ENCODE measurements around the gene EIF3B.
"Not testable (repeated sequence)": the region's sequence is repeated elsewhere in the genome, so short reads cannot be mapped to it uniquely, and the experiment has no call there.

Gene EIF3B

DNA sequence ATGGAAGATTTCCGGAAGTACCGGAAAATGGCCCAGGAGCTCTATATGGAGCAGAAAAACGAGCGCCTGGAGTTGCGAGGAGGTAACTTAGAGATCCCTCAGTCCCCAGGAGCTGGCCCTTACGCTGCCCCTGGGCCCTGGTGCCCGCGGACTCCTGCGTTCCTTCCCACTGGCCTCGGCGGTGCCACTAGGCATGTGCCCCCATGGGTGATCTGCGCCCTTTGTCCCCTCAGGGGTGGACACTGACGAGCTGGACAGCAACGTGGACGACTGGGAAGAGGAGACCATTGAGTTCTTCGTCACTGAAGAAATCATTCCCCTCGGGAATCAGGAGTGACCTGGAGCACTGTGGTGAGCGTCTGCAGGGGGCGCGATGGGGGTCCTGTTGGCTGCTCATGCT is 24.5 kb downstream of the EIF3B start:
- DNase-seq, result no peak

DNA sequence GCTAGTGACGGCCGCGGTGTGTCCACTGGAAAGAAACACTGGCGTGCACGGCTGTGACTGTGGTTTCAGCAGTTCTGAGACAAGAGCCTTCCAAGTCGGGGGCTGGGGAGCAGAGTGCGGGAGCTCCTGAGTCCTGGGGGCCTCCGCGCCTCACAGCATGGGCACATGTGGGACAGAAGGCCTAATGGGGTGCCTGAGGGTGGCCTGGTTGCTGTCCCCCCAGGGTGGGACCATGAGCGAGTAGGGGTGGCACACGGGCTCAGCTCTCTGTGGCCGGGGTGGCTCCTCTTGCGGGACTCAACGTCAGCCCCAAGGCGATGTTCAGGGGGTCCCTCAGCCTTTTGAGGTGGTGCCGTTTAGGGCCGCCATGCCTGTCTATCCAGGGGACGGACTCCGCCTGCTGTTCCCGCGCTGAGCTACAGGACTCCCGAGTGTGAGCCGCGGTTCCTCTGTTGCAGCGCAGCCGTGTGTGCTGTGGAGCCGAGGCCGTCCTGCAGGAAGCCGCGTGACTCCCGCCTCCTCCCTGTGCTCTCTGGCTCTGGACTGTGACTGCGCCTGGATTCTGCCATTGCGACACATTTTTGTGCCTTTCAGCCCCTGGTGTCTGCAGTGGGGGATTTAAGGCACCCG is 25.3 kb downstream of the EIF3B start:
- DNase-seq, result no peak

DNA sequence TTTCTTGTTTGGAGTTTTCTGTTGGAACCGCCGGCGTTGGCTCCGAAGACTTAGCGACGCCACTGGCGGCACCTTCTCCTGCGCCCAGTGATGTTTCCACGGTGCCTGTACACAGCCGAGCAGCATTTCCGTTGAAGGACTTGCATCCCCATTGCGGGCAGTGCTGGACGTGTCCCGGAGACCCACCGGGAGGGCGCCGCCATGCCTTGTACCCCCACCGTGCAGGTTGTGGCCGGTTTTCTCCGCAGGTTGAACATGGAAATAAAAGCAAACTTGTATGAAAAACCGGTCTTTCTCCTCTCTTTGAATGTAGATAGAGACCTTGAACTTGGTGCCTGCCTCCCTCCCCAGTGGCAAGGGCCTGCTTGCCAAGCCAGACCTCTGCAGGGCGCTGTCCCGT is 25.8 kb downstream of the EIF3B start:
- no peak for DNase-seq

DNA sequence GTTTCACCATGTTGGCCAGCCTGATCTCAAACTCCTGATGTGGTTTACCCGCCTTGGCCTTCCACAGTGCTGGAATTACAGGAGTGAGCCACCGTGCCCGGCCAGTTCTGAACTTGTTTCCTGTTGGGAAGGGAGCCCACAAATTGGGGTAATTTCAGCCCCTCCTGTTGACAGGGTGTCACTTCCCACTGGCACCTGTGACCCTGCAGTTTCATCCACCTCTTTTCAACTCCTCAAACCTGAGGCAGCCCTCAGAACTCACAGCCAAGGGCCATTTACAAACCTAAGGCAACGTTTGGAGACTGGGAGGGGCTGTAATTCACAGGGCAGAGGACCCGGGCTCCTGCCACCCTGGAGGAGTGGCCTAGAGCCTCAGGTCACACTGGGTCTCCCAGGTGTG is 26.6 kb downstream of the EIF3B start:
- DNase-seq, result no peak

DNA sequence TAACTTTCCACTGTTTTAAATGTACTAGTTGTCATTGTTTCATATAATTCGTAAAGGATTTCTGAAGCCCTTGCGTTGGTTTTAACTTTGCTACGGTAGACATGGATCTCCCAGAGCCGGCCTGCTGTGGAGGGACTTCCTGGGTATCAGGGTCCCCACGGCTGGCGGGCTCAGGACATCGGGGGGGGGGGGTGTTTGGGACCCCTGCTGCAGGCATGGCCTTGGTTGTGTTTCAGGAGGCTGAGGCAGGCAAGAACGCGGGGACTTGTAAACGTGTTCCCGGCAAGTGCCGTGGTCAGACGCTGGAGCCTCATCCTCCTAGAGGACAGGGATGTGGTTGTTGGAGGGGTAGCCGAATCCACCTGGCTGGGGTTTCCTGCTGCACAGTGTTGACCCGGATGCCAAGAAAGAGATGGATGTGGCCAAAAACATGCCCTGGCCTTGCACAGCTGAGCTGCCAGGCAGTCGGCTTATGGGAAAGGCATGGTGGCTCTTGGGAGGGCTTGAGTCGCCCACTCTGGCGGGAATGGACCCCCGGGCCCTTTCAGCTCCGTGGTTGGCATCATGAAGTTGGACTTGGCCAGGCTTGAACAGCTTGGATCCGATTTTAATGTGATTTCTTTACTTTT is 27.4 kb downstream of the EIF3B start:
- no peak for DNase-seq

DNA sequence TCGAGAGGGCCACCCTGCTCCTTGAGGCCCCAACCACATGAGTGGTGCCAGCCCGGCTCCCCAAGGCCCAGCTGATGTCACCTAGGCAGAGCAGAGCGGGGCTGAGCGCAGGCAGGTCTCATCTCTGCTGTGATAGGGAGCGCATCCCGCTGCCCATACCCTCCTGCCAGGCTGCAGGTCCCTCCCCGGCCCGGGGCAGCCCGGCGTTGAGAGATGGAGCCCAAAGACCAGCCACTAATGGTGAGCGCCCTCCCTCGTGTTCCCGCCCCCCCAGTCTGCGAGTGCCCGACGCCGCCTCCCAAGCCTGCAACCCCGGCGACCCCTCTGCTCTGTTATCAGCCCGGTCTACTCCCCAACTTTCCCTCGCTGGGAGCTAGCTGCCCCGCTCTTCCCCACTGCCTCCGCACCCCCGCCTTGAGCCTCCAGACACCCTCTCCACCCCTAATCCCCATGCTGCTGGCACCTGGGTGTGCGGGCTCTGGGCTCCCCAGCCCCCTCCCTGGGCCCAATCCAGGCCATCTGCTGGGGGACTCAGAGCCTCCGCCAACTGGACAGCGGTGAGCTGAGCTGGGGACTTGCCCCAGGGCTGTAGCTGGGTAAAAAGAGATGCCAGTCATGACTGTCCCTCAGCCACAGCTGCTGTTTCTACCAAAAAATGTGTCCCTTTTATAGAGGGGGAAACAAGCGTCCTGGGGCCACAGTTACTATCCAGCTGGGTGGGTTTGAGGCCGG is 29.1 kb downstream of the EIF3B start:
- DNase-seq, result no peak

DNA sequence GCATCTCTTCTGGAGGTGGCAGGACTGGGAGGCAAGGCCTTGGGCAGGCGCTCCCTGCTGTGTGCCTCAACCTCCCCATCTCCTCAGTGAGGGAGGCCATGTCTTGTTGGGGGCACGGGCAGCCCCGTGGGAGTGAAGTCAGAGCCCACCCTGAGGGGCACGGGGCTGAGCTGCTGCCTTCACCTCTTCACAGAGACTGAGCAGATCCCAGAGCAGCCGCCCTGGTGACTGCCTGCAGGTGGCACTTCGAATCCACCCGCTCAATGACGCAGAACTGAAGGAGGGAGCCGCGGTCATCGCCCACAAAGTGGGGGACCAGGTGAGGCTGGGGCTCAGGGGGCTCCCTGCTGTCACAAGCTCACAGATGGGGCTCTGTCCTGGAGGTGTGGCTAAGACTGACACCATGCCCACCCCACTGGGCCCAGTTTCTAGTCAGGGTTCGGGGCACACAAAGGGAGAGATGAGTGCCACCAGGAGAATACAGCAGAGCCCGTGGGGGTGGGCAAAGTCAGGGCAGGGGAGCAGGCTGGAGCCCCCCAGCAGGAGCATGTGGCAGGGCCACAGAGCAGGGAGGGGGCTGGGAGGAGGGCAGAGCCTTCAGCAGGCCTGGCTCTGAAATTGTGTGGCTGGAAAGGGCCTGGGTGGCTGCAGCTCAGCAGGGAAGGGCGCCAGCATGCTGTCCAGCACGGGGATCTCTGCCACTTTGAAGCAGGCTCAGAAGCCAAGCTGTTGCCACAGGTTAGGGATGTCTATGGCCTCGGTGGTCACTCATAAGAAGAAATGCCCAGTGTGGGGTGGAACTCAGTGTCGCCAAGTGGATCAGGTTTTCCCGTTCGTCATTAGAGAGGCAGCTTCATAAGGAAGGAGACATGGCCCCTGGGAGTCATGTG is 30.0 kb downstream of the EIF3B start:
- peak; percentile 21 for DNase-seq

DNA sequence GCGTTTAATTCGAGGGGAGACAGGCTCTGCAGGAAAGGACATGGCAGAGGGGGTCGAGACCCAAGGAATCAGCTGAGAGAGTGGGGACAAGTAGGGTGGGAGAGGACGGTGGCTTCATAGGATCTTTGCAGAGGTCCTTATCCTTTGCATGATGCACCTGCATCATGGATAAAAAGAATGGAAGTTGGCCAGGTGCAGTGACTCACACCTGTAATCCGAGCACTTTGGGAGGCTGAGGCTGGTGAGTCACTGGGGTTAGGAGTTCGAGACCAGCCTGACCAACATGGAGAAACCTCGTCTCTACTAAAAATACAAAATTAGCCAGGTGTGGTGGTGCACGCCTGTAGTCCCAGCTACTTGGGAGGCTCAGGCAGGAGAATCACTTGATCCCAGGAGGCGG is 31.5 kb downstream of the EIF3B start:
- not testable (repeated sequence) for DNase-seq

DNA sequence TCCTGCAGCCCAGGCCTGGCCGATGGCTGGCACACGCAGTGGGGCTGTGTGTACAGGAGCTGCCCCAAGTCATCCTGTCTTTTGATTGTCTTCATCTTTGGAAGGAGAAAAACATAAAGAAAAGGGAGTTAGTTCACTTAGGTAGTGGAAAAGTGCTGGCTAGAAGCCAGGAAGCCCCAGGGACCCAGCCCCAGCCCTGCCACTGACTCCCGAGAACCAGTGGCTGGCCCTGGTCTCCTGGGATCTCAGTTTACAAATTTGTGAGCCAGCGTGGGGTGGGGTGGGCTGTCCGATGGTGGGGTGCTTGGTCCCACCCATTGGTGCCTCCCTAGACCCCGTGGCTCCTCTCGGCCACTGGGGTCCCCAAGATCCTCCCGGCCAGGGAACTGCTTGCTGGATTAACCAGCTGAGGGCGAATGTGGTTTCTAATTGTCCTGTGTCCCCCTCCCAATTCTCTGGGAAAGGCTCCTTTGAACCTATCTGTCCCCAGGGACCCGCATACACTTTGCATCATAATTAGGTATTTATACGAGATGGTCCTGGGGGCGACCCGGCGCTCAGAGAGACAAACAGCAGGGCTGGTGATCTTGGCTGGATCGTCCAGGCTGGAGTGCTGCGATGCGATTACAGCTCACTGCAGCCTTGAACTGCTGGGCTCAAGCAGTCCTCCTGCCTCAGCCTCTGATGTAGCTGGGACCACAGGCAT is 32.5 kb downstream of the EIF3B start:
- DNase-seq, result no peak

DNA sequence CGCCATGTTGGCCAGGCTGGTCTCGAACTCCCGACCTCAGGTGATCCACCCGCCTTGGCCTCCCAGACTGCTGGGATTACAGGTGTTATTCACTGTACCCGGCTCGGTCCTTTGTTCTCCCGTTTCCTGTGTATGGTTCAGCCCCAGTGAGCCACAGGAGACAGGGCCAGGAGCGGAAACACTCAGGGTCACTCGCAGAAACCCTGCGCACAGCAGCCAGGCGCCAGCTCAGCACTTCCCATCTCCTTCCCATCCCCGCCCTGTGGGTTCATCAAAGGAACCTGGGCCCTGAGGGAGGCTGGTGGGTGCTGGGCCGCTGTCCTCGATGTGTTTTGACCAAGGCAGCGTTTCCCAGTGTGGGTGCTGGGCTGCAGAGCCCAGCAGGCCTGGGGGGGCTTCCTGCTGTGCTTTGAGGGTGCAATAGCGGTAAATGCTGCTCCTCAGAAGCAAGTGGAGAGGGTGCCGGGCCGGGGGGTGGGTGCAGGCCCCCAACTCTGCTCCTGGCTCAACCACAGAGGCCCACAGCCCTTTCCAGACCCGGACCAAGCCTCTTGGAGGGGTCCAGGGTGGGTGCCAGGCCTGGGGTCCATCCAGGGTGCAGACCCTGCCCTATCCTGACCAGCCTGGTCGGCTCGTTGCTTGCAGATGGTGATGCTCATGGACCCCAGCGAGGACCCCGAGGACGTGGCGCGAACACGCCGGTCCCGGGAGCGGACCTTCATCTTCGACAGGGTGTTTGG is 33.4 kb downstream of the EIF3B start:
- DNase-seq, result no peak

DNA sequence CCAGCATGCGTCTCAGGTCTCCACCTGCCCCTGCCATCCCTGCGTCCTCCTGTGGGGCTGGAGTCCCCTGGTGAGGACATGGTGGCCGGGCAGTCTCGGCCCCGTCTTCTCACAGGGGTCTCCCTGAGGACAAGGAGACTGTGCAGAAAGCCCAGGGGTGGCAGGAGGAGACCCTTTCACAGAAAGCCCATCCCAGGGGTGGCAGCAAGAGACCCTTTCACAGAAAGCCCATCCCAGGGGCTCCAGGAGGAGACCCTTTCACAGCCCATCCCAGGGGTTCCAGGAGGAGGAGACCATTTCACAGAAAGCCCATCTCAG is 34.0 kb downstream of the EIF3B start:
- DNase-seq, result no peak

DNA sequence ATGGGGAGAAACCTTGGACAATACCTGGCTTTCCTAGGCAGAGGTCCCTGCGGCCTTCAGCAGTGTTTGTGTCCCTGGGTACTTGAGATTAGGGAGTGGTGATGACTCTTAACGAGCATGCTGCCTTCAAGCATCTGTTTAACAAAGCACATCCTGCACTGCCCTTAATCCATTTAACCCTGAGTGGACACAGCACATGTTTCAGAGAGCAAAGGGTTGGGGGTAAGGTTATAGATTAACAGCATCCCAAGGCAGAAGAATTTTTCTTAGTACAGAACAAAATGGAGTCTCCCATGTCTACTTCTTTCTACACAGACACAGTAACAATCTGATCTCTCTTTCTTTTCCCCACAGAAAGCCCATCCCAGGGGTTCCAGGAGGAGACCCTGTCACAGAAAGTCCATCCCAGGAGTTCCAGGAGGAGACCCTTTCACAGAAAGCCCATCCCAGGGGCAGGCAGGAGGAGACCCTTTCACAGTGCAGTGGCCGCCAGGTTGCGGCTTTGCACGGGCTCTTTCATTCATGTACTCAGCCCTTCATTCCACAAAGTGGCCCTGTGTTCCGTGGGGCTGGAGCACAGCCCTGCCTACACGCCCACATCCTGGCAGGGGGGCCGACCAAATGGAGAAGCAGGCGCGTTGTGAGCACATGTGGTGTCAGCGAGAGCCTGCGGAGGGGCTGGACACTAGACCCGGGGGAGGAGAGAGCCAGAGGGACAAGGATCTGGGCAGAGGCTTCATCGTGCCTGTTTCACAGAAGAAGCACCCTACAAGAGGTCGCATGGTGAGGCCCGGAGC is 35.6 kb downstream of the EIF3B start:
- not testable (repeated sequence) for DNase-seq

DNA sequence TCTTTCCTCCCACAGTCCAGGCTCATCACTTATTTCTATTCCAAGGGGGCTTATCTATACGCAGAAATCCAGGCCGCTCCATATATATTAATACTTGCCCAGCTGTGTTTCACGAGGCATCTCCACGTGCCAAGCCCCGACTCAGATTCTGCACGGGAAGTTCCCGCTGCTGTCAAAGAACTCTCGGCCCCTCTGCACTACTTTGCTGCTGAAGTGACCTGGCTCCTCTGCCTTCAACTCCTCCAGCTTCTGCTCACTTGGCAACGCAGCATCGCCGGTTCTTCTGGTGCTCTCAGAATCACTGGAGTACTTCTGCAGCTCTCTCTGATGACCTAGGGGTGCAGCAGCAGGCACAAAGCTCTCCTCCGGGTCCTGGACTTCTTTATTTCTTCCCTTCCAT is 39.1 kb downstream of the EIF3B start:
- no peak for DNase-seq

DNA sequence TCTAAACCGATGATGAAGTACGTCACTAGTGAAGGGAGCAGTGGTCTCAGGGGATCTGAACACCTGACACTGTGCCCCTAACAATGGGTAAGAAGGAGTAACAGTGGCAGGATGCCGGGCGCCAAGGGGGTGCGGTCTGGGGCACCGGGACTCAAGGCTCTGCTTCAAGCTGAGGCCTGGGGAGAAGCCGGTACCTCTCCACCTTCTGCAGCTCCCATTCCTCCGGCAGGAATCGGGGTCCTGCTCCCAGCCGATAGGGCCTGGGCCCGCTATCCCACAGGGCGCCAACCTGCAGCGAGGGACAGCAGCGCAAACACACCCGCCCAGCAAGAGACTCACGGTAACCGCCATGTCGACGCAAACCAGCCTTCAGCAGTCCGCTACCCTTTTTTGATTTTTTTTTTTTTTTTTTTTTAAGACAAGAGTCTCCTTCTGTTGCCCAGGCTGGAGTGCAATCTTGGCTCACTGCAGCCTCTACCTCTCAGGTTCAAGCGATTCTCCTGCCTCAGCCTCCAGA is 40.0 kb downstream of the EIF3B start:
- DNase-seq, result no peak

DNA sequence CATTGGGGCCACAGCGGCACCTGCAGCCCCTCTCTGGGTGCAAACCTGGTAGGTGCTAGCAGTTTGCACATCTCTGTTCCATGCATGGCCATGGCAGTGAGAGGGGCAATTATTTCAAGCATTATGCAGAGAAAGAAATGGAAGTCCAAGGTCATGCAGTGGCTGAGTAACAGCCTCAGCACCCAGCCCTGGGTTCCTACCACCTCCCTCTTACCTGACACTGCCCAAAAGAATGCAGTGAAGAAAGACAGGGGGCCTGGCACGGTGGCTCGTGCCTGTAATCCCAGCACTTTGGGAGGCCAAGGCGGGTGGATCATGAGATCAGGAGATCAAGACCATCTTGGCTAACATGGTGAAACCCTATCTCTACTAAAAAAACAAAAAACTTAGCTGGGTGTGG is 43.9 kb downstream of the EIF3B start:
- no peak for DNase-seq

DNA sequence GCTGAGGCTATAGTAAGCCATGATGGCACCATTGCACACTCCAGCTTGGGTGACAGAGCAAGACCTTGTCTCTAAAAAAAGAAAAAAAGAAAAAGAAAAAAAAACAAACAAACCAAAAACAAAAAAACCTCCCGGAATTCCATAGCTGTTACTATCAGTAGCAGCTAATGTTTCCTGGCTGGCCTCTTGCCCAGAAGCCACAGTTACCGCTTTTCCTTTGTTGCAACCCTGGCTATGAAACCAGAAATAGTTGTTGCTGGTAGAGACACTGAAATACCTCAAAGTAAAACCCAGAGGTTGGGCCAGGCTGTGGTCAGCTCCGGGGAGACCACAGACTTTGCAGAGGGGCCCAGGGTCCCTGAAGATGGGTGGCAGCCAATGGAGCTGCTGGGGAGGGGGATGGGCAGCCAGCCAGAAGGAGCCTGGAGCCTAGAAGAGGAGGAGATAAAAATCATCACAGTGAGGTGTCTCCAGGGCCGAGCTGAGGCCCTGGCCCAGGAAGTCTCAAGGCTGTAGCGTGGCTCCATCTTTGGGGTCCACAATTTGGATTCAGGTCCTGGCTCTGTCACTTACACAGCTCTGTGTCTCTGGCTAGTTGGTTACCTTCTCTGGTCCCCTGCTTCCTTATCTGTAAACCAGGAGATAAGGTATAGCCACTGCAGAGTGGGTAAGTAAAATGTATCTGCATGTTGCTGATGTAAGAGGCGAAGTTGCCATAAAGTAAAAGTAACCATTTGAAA is 45.4 kb downstream of the EIF3B start:
- no peak for DNase-seq

DNA sequence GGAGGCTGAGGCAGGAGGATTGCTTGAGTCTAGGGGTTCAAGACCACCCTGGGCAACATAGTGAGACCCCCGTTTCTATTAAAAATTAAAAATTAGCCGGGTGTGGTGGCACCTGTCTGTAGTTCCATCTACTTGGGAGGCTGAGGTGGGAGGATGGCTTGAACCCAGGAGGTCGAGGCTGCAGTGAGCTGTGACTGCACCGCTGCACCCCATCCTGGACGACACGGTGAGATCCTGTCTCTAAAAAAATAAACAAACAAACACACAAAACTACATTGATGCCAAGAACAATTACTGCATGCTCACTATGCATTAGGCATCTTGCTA is 48.0 kb downstream of the EIF3B start:
- DNase-seq, result no peak

DNA sequence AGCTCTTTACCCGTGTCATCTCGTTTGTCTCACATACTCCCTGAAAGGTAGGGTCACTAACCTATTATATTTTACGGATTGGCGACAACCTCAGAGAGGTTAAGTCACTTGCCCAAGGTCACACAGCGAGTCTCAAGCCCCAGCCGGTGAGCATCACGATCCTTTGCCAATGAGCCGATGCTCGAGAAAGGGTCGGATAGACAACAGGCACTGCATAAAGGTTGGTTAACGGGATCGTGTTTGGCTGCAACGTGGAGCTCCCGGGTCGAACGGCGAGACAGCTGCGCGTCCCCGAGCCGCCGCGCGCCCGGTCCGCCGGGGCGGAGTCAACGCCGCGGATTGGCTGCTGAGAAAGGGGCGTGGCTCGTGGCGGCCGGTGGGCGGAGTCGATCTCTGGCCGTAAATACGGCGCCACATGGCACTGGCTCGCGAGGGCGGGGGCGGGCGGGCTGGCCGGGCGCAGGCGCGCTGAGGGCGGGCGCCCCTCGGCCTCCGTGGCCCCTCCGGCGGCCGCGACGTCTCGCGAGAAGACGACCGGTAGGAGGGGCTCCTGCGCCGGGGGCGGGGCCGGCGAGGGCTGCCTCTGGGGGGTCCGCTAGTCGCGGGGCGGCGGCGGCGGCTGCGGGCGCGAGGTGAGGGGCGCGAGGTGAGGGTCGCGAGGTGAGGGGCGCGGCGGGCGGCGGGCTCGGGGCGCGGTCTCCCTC is 48.5 kb downstream of the EIF3B start, which contains the start of gene CHST12:
Gene CHST12 (plus strand): TSS at position 598 of the 704 bp plus-strand sequence. CDS start 29,029 bp downstream, outside the sequence.
- peak; percentile 97 for DNase-seq
